ENCODE data around the gene COX20.

The COX20 gene

GRCh38 chr1:244881552-244882280, 46.3 kb downstream of the COX20 start:
- no peak for DNase-seq

GRCh38 chr1:244887281-244887680, 51.8 kb downstream of the COX20 start:
- DNase-seq, result no peak

GRCh38 chr1:244893836-244894235, 58.4 kb downstream of the COX20 start:
- DNase-seq, result no peak
